ENCODE measurements around the gene SMARCB1.
A peak's percentile ranks its signal among the peaks of the same experiment; 100 is the strongest.

SMARCB1 gene

GRCh38 chr22:23767673-23768548, 18.9 kb upstream of the SMARCB1 start, which contains the start of gene CHCHD10:
TSS of gene CHCHD10 (minus strand) at chr22:23767972. CDS start at chr22:23767874, 98 bp downstream.
- peak; percentile 87 for TF ChIP-seq CTCF (IDR thresholded peaks at IDR 0.05; ENCODE audit: low read depth, low read length, missing control alignments)
- Histone ChIP-seq H3K27ac (no peak within 1 kb of the TSS), H3K36me3 (replicated peaks) (no peaks in the 10 kb centered on the region), H3K4me3 (ENCODE audit: low read depth, low read length) (peak within 1 kb of the TSS; percentile 65), H3K27me3 (replicated peaks) (no peaks in the 10 kb centered on the region)
- in situ Hi-C loops (cut with HindIII; ENCODE audit: low pct_ligation_motif_present, low sequenced_read_pairs) = no loop called here
- DNase-seq = peak; percentile 61

GRCh38 chr22:23769321-23769965, 17.3 kb upstream of the SMARCB1 start:
- Histone ChIP-seq H3K36me3 (replicated peaks) (no peaks in the 10 kb centered on the region), H3K27me3 (replicated peaks) (no peaks in the 10 kb centered on the region), H3K4me3 (ENCODE audit: low read depth, low read length) (no peak overlapping the region), H3K27ac (no peak overlapping the region)
- no peak for DNase-seq
- no peak for TF ChIP-seq CTCF (IDR thresholded peaks at IDR 0.05; ENCODE audit: low read depth, low read length, missing control alignments)
- in situ Hi-C loops (cut with HindIII; ENCODE audit: low pct_ligation_motif_present, low sequenced_read_pairs) = no loop called here

- no peak for TF ChIP-seq CTCF (IDR thresholded peaks at IDR 0.05; ENCODE audit: low read depth, low read length, missing control alignments)
- no peaks in the 10 kb centered on the region for H3K36me3 ChIP-seq (replicated peaks)
- H3K4me3 ChIP-seq (ENCODE audit: low read depth, low read length) = peak overlapping the region; percentile 47
- in situ Hi-C loops (cut with HindIII; ENCODE audit: low pct_ligation_motif_present, low sequenced_read_pairs) = no loop called here
- no peaks in the 10 kb centered on the region for H3K27me3 ChIP-seq (replicated peaks)
- H3K27ac ChIP-seq = no peak overlapping the region
- DNase-seq = no peak
Measured at GRCh38 chr22:23772315-23772648, 14.5 kb upstream of the SMARCB1 start.

- no peaks in the 10 kb centered on the region for H3K36me3 ChIP-seq (replicated peaks)
- H3K27ac ChIP-seq = no peak within 1 kb of the TSS
- no peaks in the 10 kb centered on the region for H3K27me3 ChIP-seq (replicated peaks)
- H3K4me3 ChIP-seq (ENCODE audit: low read depth, low read length) = peak within 1 kb of the TSS; percentile 50
- DNase-seq = no peak
- TF ChIP-seq CTCF (IDR thresholded peaks at IDR 0.05; ENCODE audit: low read depth, low read length, missing control alignments) = no peak
- in situ Hi-C loops (cut with HindIII; ENCODE audit: low pct_ligation_motif_present, low sequenced_read_pairs) = no loop called here
Measured at GRCh38 chr22:23772649-23773473, 13.9 kb upstream of the SMARCB1 start, which contains the start of gene MMP11. TSS of gene MMP11 (plus strand) at chr22:23772849. CDS start at chr22:23772871, 22 bp downstream.

GRCh38 chr22:23773483-23774113, 13.2 kb upstream of the SMARCB1 start:
- H3K4me3 ChIP-seq (ENCODE audit: low read depth, low read length) = no peak overlapping the region
- in situ Hi-C loops (cut with HindIII; ENCODE audit: low pct_ligation_motif_present, low sequenced_read_pairs) = no loop called here
- TF ChIP-seq CTCF (IDR thresholded peaks at IDR 0.05; ENCODE audit: low read depth, low read length, missing control alignments) = no peak
- no peaks in the 10 kb centered on the region for H3K36me3 ChIP-seq (replicated peaks)
- no peak overlapping the region for H3K27ac ChIP-seq
- no peak for DNase-seq
- no peaks in the 10 kb centered on the region for H3K27me3 ChIP-seq (replicated peaks)
